Tibial artery (tissue), 4 donors: ENCODE measurements around the gene NSD2.

Experiments used
- DNase-seq, 2 donors: peaks; one replicate each; pipeline ENCODE4 v3.0.0-alpha.2; 2019
- H3K27ac ChIP-seq, 2 donors: fragments of 200-600 bp; sonication (generic) in 1 of 2; 1 replicate in 1 of 2; 2 replicates in 1 of 2; pipeline ENCODE4 v1.5.1; 2018 to 2019; ENCODE audit warnings: mild to moderate bottlenecking in 1 of 2
- H3K27me3 ChIP-seq, 2 donors: fragments of 200-600 bp; sonication (generic) in 1 of 2; one replicate each; pipeline versions ENCODE4 v1.5.1 to v1.6.0; 2016 to 2019
- H3K36me3 ChIP-seq, 3 donors: fragments of 200-600 bp; sonication (generic) in 2 of 3; one replicate each; pipeline ENCODE4 v1.5.1; 2016 to 2019; ENCODE audit warnings: mild to moderate bottlenecking in 2 of 3
- H3K4me1 ChIP-seq, 4 donors: fragments of 200-600 bp; sonication (generic) in 2 of 4; 1 replicate in 3 of 4; 2 replicates in 1 of 4; pipeline ENCODE4 v1.5.1; 2016 to 2019
- H3K4me3 ChIP-seq, 2 donors: fragments of 200-600 bp; sonication (generic) in 1 of 2; 1 replicate in 1 of 2; 2 replicates in 1 of 2; pipeline ENCODE4 v1.5.1; 2018 to 2019; ENCODE audit warnings: mild to moderate bottlenecking in 2 of 2
- H3K9me3 ChIP-seq, 3 donors: fragments of 200-600 bp; sonication (generic) in 1 of 3; one replicate each; pipeline ENCODE4 v1.5.1; 2016 to 2019
- CTCF ChIP-seq, 2 experiments: fragments of 200-600 bp in 1 of 2; fragments of 450-650 bp in 1 of 2; IDR thresholded peaks; one replicate each; pipeline ENCODE4 v1.5.1; 2017 to 2019; ENCODE audit warnings: antibody characterized with exemption in 2 of 2, mild to moderate bottlenecking in 1 of 2, moderate library complexity in 1 of 2
- intact Hi-C: fragments of 100-400 bp; cut with DNase I; formaldehyde crosslinking; loops from one replicate; pipeline ENCODE4 v1.15.0; 2023; ENCODE audit warnings: low total_unique reads

NSD2 gene

GRCh38 chr4:1962980-1963379 lies 91.8 kb downstream of the NSD2 start:
- no peak for DNase-seq
- Histone ChIP-seq H3K4me1 (no peaks in the 10 kb centered on the region), H3K4me3 (no peak overlapping the region), H3K27ac (no peak overlapping the region), H3K36me3 (peaks cover 23 to 67% (median 51%) of the 10 kb centered on the region in 3 donors), H3K27me3 (no peaks in the 10 kb centered on the region), H3K9me3 (no peaks in the 10 kb centered on the region)
- no peak for TF ChIP-seq CTCF (IDR thresholded peaks at IDR 0.05)
- intact Hi-C loops = no loop called here

GRCh38 chr4:1964443-1964842 lies 93.2 kb downstream of the NSD2 start:
- H3K27ac ChIP-seq = no peak overlapping the region
- intact Hi-C loops = no loop called here
- H3K4me1 ChIP-seq = no peaks in the 10 kb centered on the region
- TF ChIP-seq CTCF (IDR thresholded peaks at IDR 0.05) = no peak
- DNase-seq = no peak
- H3K36me3 ChIP-seq = peaks cover 21 to 59% (median 44%) of the 10 kb centered on the region in 3 donors
- H3K4me3 ChIP-seq = no peak overlapping the region
- no peaks in the 10 kb centered on the region for H3K27me3 ChIP-seq
- no peaks in the 10 kb centered on the region for H3K9me3 ChIP-seq

- no peak for TF ChIP-seq CTCF (IDR thresholded peaks at IDR 0.05)
- H3K4me1 ChIP-seq = no peaks in the 10 kb centered on the region
- H3K9me3 ChIP-seq = no peaks in the 10 kb centered on the region
- no peak overlapping the region for H3K4me3 ChIP-seq
- DNase-seq = no peak
- no peaks in the 10 kb centered on the region for H3K27me3 ChIP-seq
- peaks cover 19 to 58% (median 39%) of the 10 kb centered on the region in 3 donors for H3K36me3 ChIP-seq
- H3K27ac ChIP-seq = no peak overlapping the region
- intact Hi-C loops = no loop called here
Measured at GRCh38 chr4:1964971-1965370, 93.8 kb downstream of the NSD2 start.

GRCh38 chr4:1967512-1968149 lies 96.4 kb downstream of the NSD2 start:
- Histone ChIP-seq H3K9me3 (no peaks in the 10 kb centered on the region), H3K27ac (no peak overlapping the region), H3K36me3 (peaks cover 8 to 58% (median 26%) of the 10 kb centered on the region in 3 donors), H3K4me3 (no peak overlapping the region), H3K27me3 (no peaks in the 10 kb centered on the region), H3K4me1 (no peaks in the 10 kb centered on the region)
- peak in 1 of 2 donors; percentile 9 for DNase-seq
- intact Hi-C loops = no loop called here
- no peak for TF ChIP-seq CTCF (IDR thresholded peaks at IDR 0.05)

- Histone ChIP-seq H3K27me3 (no peaks in the 10 kb centered on the region), H3K4me3 (no peak overlapping the region), H3K36me3 (peaks cover 0 to 58% (median 17%) of the 10 kb centered on the region in 3 donors), H3K9me3 (no peaks in the 10 kb centered on the region), H3K27ac (no peak overlapping the region), H3K4me1 (no peaks in the 10 kb centered on the region)
- TF ChIP-seq CTCF (IDR thresholded peaks at IDR 0.05) = no peak
- no peak for DNase-seq
- intact Hi-C loops = no loop called here
Measured at GRCh38 chr4:1968686-1969295, 97.6 kb downstream of the NSD2 start.
